Stimulated activated CD4-positive, alpha-beta T cell treated with anti-CD3 and anti-CD28 coated beads, Interleukin-2, amount 100 ng/mL, for 24 hours (primary cell): ENCODE data around the gene RUFY1.

Experiments
- DNase-seq, 2 donors: peaks; one replicate each; pipeline ENCODE4 v3.0.0-alpha.2; 2020

Gene RUFY1

GRCh38 chr5:179606071-179606909 is 55.9 kb downstream of the RUFY1 start:
- no peak for DNase-seq

DNA sequence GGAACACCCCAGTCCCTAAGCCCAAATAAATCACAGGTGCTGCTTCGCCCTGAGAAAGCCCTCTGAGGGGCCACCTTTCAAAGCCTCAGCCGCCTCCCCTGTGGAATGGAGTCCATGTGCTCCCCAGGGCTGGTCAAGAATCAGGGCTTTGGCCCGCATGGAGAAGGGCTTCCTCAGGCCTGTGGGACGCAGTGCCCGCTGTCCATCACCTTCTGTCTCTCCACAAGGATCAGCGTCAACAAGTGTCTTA is 56.5 kb downstream of the RUFY1 start:
- no peak for DNase-seq

DNA sequence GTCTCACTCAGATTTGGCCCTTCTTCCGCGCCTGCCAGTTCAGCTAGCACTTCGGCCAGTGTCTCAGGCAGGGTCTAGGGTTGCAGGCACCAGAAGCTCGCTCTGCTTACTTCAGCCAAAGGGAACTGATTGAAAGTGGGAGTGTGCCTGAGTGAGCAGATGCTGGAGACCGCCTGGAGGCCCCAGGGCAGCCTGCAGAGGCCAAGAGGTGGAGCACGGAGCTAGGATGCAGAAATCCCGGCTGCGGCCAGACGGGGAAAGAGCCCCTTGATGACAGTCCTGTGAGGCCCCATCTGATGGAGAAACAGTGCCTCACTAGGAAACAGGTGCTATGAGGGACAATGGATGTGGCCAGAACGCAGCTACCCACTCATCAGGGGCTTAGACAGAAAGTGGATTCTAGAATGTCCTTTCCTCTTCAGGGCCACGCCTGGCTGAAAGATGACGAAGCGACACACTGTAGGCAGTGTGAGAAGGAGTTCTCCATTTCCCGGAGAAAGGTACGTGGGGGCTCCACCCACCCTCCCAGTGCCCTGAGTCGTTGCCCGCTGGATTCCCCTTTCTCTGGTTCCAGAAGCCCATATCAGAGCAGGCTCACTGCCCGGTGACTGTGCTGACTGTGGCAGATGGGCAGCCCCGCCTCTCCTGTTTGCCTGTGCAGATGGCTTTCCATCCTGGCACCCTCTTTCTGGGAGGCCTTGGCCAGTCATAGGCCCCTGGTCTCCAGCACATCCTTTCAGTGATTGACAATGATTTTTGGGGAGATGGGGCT is 57.0 kb downstream of the RUFY1 start:
- DNase-seq: no peak

GRCh38 chr5:179608131-179608581 is 57.8 kb downstream of the RUFY1 start:
- DNase-seq: peak in 1 of 2 donors; percentile 32

- no peak for DNase-seq
Measured at GRCh38 chr5:179609834-179610108, 59.4 kb downstream of the RUFY1 start.

DNA sequence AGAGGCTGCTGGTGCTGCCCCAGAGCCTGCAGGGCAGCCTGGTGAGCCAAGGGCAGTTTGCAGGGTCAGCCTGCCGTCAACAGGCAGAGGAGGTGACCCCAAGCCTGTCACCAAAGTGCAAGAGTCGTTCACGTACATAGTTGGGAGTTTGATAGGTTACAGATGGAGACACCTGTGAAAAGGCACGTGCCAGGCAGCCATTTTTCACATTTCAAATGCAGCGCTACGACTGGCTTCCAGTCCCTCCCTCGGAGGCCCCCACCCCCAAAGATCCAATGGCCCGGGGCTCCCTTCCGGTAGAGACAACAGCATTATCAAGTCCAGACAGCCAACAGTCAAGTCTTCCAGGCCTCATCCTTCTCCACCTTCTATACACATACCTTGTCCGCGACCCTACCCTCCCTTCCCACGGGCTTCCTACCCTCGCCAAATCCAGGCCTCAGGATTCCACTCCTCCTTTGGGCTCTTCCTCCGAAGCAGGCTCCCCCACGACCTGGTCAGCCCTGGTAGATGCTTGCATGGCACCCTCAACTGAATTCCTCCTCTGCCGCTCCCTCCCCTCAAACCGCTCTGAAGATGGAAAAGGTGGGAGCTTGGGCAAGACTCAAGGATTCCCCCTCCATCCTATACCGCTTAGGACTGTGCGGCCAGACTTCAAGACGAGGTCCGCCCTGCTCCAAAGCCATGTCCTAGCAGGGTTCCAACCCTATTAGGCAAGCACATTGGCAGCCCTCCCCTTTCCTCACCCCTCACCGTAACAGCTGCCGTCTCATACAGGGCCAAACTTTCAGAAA is 60.0 kb downstream of the RUFY1 start:
- DNase-seq: peak in 1 of 2 donors; percentile 14

GRCh38 chr5:179610903-179611265 is 60.5 kb downstream of the RUFY1 start:
- DNase-seq: no peak

- DNase-seq: no peak
Measured at GRCh38 chr5:179612577-179613459, 62.5 kb downstream of the RUFY1 start.

DNA sequence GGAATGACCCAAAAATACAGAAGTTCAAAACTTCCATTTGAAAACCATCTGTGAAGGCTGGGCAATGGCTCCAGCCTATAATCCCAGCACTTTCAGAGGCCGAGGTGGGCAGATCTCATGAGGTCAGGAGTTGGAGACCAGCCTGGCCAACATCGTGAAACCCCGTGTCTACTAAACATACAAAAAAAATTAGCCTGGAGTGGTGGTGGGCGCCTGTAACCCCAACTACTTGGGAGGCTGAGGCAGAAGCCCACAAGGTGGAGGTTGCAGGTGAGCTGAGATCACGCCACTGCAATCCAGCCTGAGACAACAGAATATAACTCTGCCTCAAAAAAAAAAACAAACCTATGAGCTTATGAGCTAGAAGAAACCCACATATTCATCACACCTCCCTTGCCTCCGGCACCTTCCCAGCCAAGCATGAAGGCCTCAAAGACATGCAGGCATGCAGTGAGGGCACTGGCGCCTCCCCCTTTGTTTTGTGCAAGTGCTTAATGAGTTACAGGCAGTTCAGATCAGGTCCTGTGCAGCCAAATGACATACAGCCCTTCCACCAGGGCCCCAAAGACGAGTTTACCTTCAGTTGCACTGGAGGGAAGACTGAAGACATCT is 63.2 kb downstream of the RUFY1 start:
- no peak for DNase-seq

DNA sequence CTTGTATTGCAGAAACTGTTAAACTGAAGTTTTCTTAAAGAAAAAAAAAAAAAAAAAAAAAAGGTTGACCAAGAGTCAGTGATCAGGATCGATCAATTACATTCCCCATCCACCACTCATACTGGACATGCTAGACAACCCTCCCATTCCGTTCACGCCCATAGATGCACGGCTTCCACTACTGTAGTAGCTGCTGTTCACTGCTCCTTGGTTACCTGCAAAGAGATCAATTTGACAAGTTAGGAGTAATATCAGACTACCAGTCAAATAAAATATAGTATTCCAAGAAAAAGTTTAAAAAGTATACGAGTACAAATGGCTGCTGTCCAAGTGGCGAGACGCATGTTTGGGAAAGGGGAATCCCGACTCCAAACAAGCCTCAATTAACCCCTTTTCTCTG is 64.4 kb downstream of the RUFY1 start:
- DNase-seq: no peak

GRCh38 chr5:179615203-179615602 is 64.8 kb downstream of the RUFY1 start:
- DNase-seq: no peak

DNA sequence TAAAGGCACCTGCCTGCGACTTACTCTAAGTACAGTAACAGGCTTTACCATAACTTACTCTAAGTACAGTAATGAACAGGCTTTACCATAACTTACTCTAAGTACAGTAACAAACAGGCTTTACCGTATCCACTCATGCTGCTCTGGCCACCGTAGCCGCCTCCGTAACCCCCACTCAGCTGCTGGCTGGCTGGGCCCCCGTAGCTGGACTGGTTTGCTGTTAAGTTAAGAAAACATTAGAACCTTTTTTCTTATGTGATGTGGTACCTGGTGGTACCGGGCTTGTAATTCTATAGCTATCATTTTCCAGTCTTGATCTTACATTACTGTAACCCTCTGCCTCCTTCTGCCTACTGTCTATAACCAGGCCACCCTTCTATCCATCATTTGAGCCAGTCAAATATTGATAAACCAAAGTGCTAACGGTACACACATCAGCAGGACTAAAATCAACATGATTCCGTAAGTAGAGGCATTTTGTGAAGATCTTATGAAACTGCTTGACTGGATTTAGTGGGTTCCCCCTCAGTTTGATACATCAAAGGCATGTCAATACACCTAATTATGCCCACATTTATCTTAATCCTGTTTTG is 65.7 kb downstream of the RUFY1 start:
- no peak for DNase-seq

GRCh38 chr5:179617930-179618329 is 67.6 kb downstream of the RUFY1 start:
- DNase-seq: no peak

DNA sequence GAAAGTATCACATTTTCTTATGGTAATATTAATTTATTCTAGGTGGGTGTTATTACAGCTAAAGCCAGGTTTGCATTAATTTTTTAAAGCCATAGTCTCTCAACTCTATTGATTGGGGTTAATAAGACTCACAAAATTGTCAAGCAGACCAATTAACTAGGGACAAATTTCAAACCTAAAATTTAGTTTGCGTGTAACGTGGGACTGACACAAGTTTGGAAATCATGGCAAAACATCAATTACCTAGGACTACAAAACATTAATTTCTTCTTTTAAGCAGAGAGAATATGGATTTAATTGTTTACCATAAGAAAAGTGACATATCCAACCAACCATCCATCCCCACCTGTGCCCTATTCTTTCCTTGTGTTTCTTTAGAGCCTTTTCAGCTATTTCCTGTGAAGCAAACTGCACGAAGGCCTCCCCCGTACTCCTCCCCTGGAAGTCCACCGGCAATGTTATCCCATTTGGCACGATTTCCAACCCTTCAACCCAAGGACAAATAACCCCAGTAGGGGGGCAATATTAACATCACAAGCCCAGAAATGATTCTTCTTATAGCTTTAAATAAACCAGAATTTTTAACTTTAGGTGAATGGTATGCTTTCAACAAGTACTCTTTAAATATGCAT is 68.7 kb downstream of the RUFY1 start:
- DNase-seq: no peak

GRCh38 chr5:179619776-179620175 is 69.4 kb downstream of the RUFY1 start:
- no peak for DNase-seq

DNA sequence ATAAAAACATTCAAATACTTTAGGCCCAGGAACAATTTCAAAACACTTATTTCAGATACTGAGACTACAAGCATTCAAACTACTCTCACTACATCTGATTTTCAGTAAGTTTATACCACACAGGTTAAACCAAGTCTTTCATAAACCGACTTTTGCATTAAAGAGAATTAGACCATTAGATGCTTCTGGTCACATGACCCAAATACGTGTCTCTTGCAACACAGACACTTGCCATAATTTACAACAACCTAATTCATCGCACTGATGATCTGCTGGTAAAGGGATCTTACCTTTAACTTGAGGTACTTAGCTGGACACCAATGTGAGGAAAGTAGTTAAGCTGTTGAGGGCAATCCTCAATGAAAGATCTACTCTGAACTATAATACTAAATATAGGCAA is 69.9 kb downstream of the RUFY1 start:
- no peak for DNase-seq

DNA sequence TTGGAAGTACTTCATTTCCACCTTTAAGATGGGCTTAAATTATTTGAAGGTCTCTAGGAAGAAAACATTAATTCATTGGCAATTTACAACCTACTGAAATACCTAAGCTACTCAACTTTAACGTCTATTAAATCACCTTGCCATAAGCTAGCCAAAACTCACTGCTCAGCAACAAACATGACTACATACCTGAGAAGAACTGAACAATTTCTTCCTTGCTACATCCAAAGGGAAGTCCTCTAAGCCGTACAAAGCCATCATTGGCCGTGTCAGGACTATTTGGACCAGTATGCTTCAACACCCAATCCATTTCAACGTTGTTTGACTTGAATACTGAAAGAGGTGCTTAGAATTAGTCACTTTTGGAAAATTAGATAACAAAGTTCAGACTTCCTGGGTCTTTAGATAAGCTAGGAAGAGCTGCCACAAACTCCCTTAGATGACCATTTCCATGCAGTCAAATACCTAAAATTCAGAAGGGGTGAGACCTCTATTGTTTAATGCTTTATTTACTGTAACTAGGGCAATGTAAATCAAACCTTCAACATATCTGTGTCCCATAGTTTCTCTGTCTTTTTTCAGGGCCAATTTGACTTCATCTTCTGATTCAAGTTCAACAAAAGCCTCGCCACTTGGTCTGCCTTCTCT is 70.5 kb downstream of the RUFY1 start:
- DNase-seq: no peak

GRCh38 chr5:179621551-179622214 is 71.3 kb downstream of the RUFY1 start:
- DNase-seq: no peak

GRCh38 chr5:179623003-179623905 is 72.9 kb downstream of the RUFY1 start, which contains the start of gene HNRNPH1:
Gene HNRNPH1 (minus strand): TSS chr5:179623671. CDS start chr5:179623133, 538 bp downstream.
- DNase-seq: peak; percentile 97
